ENCODE data around the gene SLC35F5. TPM values are rescaled to one million over a fixed set of nuclear protein-coding genes. Genes with fewer than 3 reads are reported as not detected.

The SLC35F5 gene
- total RNA-seq, 1 donor from 2014 or later, result 57.5 TPM

DNA sequence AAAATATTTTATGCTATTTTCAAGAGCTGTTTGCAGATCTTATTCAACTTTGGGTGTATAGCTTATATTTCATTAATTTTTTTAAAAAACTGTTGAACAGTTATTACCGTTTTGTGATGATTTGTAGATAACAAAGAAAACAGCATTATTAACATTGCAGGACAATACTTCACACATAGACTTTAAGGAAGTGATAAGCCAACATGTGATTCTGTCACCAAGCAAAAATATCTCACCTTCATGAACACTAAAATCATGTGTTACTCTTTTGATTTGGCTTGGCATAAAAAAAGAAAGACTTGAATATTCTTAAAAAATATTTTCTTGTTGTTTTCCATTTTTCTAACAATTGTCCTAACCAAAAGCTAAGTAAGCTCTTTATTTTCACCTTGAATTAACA, 33.0 kb downstream of the SLC35F5 start:
- H3K36me3 Mint-ChIP-seq, result peaks cover 22% of the 10 kb centered on the region
- peaks cover 2% of the 10 kb centered on the region for H3K4me1 Mint-ChIP-seq
- no peaks in the 10 kb centered on the region for H3K9me3 Mint-ChIP-seq
- no peak for DNase-seq (ENCODE audit: low spot score in 2 of 2, unreplicated experiment in 2 of 2)
- TF ChIP-seq, protein P1, sequence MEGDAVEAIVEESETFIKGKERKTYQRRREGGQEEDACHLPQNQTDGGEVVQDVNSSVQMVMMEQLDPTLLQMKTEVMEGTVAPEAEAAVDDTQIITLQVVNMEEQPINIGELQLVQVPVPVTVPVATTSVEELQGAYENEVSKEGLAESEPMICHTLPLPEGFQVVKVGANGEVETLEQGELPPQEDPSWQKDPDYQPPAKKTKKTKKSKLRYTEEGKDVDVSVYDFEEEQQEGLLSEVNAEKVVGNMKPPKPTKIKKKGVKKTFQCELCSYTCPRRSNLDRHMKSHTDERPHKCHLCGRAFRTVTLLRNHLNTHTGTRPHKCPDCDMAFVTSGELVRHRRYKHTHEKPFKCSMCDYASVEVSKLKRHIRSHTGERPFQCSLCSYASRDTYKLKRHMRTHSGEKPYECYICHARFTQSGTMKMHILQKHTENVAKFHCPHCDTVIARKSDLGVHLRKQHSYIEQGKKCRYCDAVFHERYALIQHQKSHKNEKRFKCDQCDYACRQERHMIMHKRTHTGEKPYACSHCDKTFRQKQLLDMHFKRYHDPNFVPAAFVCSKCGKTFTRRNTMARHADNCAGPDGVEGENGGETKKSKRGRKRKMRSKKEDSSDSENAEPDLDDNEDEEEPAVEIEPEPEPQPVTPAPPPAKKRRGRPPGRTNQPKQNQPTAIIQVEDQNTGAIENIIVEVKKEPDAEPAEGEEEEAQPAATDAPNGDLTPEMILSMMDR (IDR thresholded peaks at IDR 0.05; ENCODE audit: unreplicated experiment), result no peak
- no peak overlapping the region for H3K27ac Mint-ChIP-seq
- no peaks in the 10 kb centered on the region for H3K27me3 Mint-ChIP-seq (ENCODE audit: low read depth)
- H3K4me3 Mint-ChIP-seq, result no peak overlapping the region

DNA sequence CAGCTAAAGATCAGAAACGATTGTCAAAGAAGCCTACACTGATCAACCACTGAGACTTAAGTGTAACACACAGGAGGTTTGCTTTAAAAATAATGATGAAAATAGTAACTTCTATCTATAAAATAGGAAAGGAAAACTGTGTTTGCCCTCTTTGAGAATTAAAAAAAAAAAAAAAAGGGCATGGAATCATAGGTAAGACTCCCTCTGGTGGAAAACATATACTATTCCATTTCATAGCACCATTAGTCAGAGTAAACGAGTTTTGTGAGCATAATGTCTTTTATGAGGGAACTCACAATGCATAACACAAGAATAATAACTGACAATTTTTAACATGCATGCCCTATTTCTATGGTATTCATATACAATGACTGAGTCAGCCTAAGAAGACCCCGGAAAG, 36.3 kb downstream of the SLC35F5 start:
- Mint-ChIP-seq H3K4me3 (no peak overlapping the region), H3K27ac (no peak overlapping the region), H3K9me3 (no peaks in the 10 kb centered on the region), H3K27me3 (ENCODE audit: low read depth) (no peaks in the 10 kb centered on the region), H3K4me1 (peaks cover 2% of the 10 kb centered on the region), H3K36me3 (peaks cover 24% of the 10 kb centered on the region)
- TF ChIP-seq, protein P1 (IDR thresholded peaks at IDR 0.05; ENCODE audit: unreplicated experiment), result no peak
- DNase-seq (ENCODE audit: low spot score in 2 of 2, unreplicated experiment in 2 of 2), result no peak

DNA sequence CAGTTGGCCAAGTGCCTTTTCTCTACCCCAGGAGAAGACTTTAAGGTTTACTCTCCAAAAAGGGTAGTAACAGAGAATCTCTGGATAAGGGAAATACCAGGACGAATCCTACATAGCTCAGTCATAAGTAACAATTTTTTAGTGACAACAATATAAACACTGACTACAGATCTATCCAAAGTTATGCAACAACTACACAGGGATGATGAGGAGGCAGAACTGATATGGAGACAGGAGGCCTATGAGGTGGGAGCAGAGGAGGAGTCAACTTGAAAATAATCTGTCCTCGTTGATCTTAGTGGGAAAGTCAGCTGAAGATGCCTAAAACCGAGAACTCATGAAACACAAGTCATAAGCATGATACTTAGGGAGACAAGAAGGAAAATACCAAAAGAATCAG, 40.2 kb downstream of the SLC35F5 start:
- Mint-ChIP-seq H3K4me3 (no peak overlapping the region), H3K27ac (no peak overlapping the region), H3K9me3 (no peaks in the 10 kb centered on the region), H3K4me1 (peaks cover 12% of the 10 kb centered on the region), H3K36me3 (peaks cover 21% of the 10 kb centered on the region), H3K27me3 (ENCODE audit: low read depth) (no peaks in the 10 kb centered on the region)
- TF ChIP-seq, protein P1 (IDR thresholded peaks at IDR 0.05; ENCODE audit: unreplicated experiment), result no peak
- no peak for DNase-seq (ENCODE audit: low spot score in 2 of 2, unreplicated experiment in 2 of 2)

DNA sequence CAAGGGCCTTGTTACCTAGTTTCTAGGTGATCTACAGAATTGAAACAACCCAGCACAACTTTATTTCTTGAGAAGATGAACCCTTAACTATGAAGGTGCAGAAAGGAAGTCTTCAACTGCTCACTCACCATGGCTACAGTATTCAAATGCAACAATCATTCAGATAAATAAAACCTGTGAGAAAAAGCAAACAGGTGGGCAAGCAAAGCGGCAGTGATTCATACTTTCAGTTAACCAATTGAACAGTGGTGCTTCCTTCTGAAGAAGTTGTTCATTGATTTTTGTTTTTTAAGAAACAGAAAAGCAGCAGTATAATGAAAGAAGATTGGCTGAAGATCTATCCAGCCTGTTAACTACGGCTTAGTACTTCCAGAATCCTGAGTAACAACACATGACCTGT, 43.5 kb downstream of the SLC35F5 start:
- H3K4me3 Mint-ChIP-seq, result no peak overlapping the region
- peaks cover 12% of the 10 kb centered on the region for H3K4me1 Mint-ChIP-seq
- TF ChIP-seq, protein P1 (IDR thresholded peaks at IDR 0.05; ENCODE audit: unreplicated experiment), result no peak
- H3K36me3 Mint-ChIP-seq, result peaks cover 17% of the 10 kb centered on the region
- no peaks in the 10 kb centered on the region for H3K9me3 Mint-ChIP-seq
- H3K27ac Mint-ChIP-seq, result peak overlapping the region; percentile 69
- no peak for DNase-seq (ENCODE audit: low spot score in 2 of 2, unreplicated experiment in 2 of 2)
- H3K27me3 Mint-ChIP-seq (ENCODE audit: low read depth), result no peaks in the 10 kb centered on the region

DNA sequence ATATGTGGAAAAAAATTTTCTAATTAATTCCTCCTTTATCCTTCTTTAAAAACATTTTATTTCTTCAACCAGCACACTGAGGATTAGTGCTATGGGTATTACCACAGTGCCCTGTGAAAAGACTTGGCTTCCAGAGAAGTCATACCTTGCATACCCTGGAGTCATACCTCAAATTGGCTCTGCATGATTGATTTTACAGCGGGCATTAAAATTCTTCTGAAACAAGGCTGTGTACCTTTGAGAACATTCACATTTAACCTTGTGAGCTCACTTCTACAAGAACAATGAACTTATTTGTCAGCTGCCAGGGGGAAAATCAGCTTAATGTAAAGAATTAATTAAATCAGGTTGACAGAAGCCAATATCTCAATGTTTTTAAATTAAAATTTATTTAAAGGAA, 44.6 kb downstream of the SLC35F5 start:
- TF ChIP-seq, protein P1 (IDR thresholded peaks at IDR 0.05; ENCODE audit: unreplicated experiment), result no peak
- no peak for DNase-seq (ENCODE audit: low spot score in 2 of 2, unreplicated experiment in 2 of 2)
- Mint-ChIP-seq H3K4me1 (peaks cover 12% of the 10 kb centered on the region), H3K27ac (peak overlapping the region; percentile 57), H3K9me3 (no peaks in the 10 kb centered on the region), H3K4me3 (no peak overlapping the region), H3K36me3 (peaks cover 15% of the 10 kb centered on the region), H3K27me3 (ENCODE audit: low read depth) (no peaks in the 10 kb centered on the region)

DNA sequence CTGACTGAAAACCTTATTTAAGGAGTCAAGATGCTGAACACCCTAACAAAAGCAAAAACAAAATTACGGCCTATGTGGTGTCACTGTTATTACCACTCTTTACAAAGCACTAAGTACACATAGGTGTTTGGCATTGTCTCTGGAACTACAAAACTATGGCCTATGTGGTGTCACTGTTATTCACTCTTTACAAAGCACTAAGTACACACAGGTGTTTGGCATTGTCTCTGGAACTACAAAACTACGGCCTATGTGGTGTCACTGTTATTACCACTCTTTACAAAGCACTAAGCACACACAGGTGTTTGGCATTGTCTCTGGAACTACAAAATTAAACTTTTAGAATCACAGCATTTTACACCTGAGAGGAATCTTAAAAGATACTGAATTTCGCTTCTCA, 47.4 kb downstream of the SLC35F5 start:
- peaks cover 12% of the 10 kb centered on the region for H3K4me1 Mint-ChIP-seq
- H3K4me3 Mint-ChIP-seq, result no peak overlapping the region
- peaks cover 6% of the 10 kb centered on the region for H3K36me3 Mint-ChIP-seq
- DNase-seq (ENCODE audit: low spot score in 2 of 2, unreplicated experiment in 2 of 2), result no peak
- H3K9me3 Mint-ChIP-seq, result no peaks in the 10 kb centered on the region
- H3K27me3 Mint-ChIP-seq (ENCODE audit: low read depth), result no peaks in the 10 kb centered on the region
- H3K27ac Mint-ChIP-seq, result no peak overlapping the region
- TF ChIP-seq, protein P1 (IDR thresholded peaks at IDR 0.05; ENCODE audit: unreplicated experiment), result no peak
